HG03460 (cell line): ENCODE results near the gene SH3RF2.
A peak's percentile ranks its signal among the peaks of the same experiment; 100 is the strongest.
"Not testable (repeated sequence)": the region's sequence is repeated elsewhere in the genome, so short reads cannot be mapped to it uniquely, and the experiment has no call there.

Experiments
- ATAC-seq: cut with Tn5 transposase; IDR thresholded peaks from one replicate; pipeline ENCODE4 v1.9.1; 2021; ENCODE audit not compliant: unreplicated experiment

Gene SH3RF2

GRCh38 chr5:145948921-145949320, 12.5 kb downstream of the SH3RF2 start:
- ATAC-seq = no peak

GRCh38 chr5:145949474-145949873, 13.1 kb downstream of the SH3RF2 start:
- ATAC-seq = no peak

- no peak for ATAC-seq
Measured at GRCh38 chr5:145951071-145951470, 14.7 kb downstream of the SH3RF2 start.

- no peak for ATAC-seq
Measured at GRCh38 chr5:145953202-145953601, 16.8 kb downstream of the SH3RF2 start.

- not testable (repeated sequence) for ATAC-seq
Measured at GRCh38 chr5:145954140-145954539, 17.8 kb downstream of the SH3RF2 start.

- ATAC-seq = no peak
Measured at GRCh38 chr5:145957388-145957787, 21.0 kb downstream of the SH3RF2 start.

GRCh38 chr5:145958436-145958835, 22.1 kb downstream of the SH3RF2 start:
- no peak for ATAC-seq

GRCh38 chr5:145960166-145960565, 23.8 kb downstream of the SH3RF2 start:
- no peak for ATAC-seq

- ATAC-seq = no peak
Measured at GRCh38 chr5:145960848-145961600, 24.6 kb downstream of the SH3RF2 start.

- no peak for ATAC-seq
Measured at GRCh38 chr5:145962001-145962400, 25.6 kb downstream of the SH3RF2 start.

- ATAC-seq = not testable (repeated sequence)
Measured at GRCh38 chr5:145964008-145964407, 27.6 kb downstream of the SH3RF2 start.

GRCh38 chr5:145965804-145966203, 29.4 kb downstream of the SH3RF2 start:
- no peak for ATAC-seq

- no peak for ATAC-seq
Measured at GRCh38 chr5:145967296-145967695, 30.9 kb downstream of the SH3RF2 start.

GRCh38 chr5:145968970-145969713, 32.8 kb downstream of the SH3RF2 start:
- ATAC-seq = no peak

- ATAC-seq = no peak
Measured at GRCh38 chr5:145969714-145970092, 33.3 kb downstream of the SH3RF2 start.

- ATAC-seq = no peak
Measured at GRCh38 chr5:145971108-145971507, 34.7 kb downstream of the SH3RF2 start.

GRCh38 chr5:145971701-145972100, 35.3 kb downstream of the SH3RF2 start:
- no peak for ATAC-seq

- no peak for ATAC-seq
Measured at GRCh38 chr5:145975001-145975360, 38.6 kb downstream of the SH3RF2 start.

- ATAC-seq = peak; percentile 51
Measured at GRCh38 chr5:145975361-145976066, 39.1 kb downstream of the SH3RF2 start.

- ATAC-seq = peak; percentile 68
Measured at GRCh38 chr5:145976431-145977155, 40.2 kb downstream of the SH3RF2 start.

- no peak for ATAC-seq
Measured at GRCh38 chr5:145978171-145978570, 41.8 kb downstream of the SH3RF2 start.
